ENCODE data around the gene SLC44A3. TPM values are rescaled to one million over a fixed set of nuclear protein-coding genes. Genes with fewer than 3 reads are reported as not detected.

Gene SLC44A3
- total RNA-seq, 1 donor from 2014 or later = 2.6 TPM

GRCh38 chr1:94808669-94809068 lies 11.5 kb upstream of the SLC44A3 start:
- Histone ChIP-seq H3K36me3 (ENCODE audit: control insufficient read depth in 3 of 3, insufficient read depth in 3 of 3, low read length in 3 of 3) (no peaks in the 10 kb centered on the region), H3K4me1 (ENCODE audit: control insufficient read depth in 3 of 3, insufficient read depth in 3 of 3, low read length in 3 of 3) (no peaks in the 10 kb centered on the region), H3K9me3 (ENCODE audit: control insufficient read depth in 3 of 3, low read length in 3 of 3) (no peaks in the 10 kb centered on the region), H3K27ac (ENCODE audit: low read depth, low read length) (no peak overlapping the region), H3K27me3 (ENCODE audit: control insufficient read depth in 3 of 3, insufficient read depth in 3 of 3, low read length in 3 of 3) (no peaks in the 10 kb centered on the region), H3K4me3 (ENCODE audit: low read length in 3 of 3) (no peak overlapping the region), H3K9ac (ENCODE audit: low read depth in 1 of 3, low read length in 3 of 3) (no peak overlapping the region)

- Histone ChIP-seq H3K4me1 (ENCODE audit: control insufficient read depth in 3 of 3, insufficient read depth in 3 of 3, low read length in 3 of 3) (no peaks in the 10 kb centered on the region), H3K9me3 (ENCODE audit: control insufficient read depth in 3 of 3, low read length in 3 of 3) (no peaks in the 10 kb centered on the region), H3K36me3 (ENCODE audit: control insufficient read depth in 3 of 3, insufficient read depth in 3 of 3, low read length in 3 of 3) (no peaks in the 10 kb centered on the region), H3K27me3 (ENCODE audit: control insufficient read depth in 3 of 3, insufficient read depth in 3 of 3, low read length in 3 of 3) (no peaks in the 10 kb centered on the region), H3K9ac (ENCODE audit: low read depth in 1 of 3, low read length in 3 of 3) (no peak overlapping the region), H3K4me3 (ENCODE audit: low read length in 3 of 3) (no peak overlapping the region), H3K27ac (ENCODE audit: low read depth, low read length) (no peak overlapping the region)
Observed at GRCh38 chr1:94812985-94813384, 7.2 kb upstream of the SLC44A3 start.

DNA sequence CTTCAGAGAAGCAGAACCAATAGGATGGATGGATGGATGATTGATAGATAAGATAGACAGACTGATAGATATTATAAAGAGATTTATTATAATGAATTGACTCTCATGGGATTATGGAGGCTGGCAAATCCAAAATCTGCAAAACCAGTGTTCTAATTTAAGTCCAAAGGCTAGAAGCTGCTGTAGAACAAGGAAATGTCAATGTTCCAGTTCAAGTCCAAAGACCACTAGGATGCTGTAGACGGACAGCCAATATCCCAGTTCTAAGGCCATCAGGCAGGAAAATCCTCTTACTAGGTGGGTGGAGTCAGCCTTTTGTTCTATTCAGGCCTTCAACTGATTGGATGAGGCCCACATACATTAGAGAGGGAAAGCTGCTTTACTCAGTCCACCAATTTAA lies 4.1 kb upstream of the SLC44A3 start:
- H3K4me3 ChIP-seq (ENCODE audit: low read length in 3 of 3) = no peak overlapping the region
- H3K4me1 ChIP-seq (ENCODE audit: control insufficient read depth in 3 of 3, insufficient read depth in 3 of 3, low read length in 3 of 3) = peaks cover 4 to 6% (median 5%) of the 10 kb centered on the region in 3 donors
- peaks cover 5 to 10% (median 8%) of the 10 kb centered on the region in 3 donors for H3K27me3 ChIP-seq (ENCODE audit: control insufficient read depth in 3 of 3, insufficient read depth in 3 of 3, low read length in 3 of 3)
- no peaks in the 10 kb centered on the region for H3K36me3 ChIP-seq (ENCODE audit: control insufficient read depth in 3 of 3, insufficient read depth in 3 of 3, low read length in 3 of 3)
- H3K9ac ChIP-seq (ENCODE audit: low read depth in 1 of 3, low read length in 3 of 3) = no peak overlapping the region
- no peak overlapping the region for H3K27ac ChIP-seq (ENCODE audit: low read depth, low read length)
- no peaks in the 10 kb centered on the region for H3K9me3 ChIP-seq (ENCODE audit: control insufficient read depth in 3 of 3, low read length in 3 of 3)

DNA sequence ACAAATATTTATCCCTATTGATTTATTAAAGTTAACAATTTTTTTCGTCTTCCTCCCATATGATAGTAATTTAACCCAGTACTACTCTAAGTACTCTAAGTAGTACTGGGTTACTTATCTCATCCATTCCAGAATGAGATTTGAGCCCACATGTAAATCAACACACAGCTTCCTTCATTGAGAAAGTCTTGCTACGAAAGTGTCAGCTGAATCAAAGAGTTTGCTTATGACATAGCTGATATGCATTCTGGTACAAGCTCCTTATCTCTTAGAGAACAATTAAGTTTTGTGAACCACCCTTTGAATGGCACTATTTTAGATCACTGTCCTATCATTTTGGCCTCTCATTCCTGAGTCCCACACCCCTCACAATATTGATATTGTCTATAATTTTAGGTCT lies 2.4 kb upstream of the SLC44A3 start:
- no peak overlapping the region for H3K4me3 ChIP-seq (ENCODE audit: low read length in 3 of 3)
- no peaks in the 10 kb centered on the region for H3K9me3 ChIP-seq (ENCODE audit: control insufficient read depth in 3 of 3, low read length in 3 of 3)
- H3K27me3 ChIP-seq (ENCODE audit: control insufficient read depth in 3 of 3, insufficient read depth in 3 of 3, low read length in 3 of 3) = peaks cover 10 to 14% (median 13%) of the 10 kb centered on the region in 3 donors
- no peak overlapping the region for H3K27ac ChIP-seq (ENCODE audit: low read depth, low read length)
- peaks cover 4 to 6% (median 5%) of the 10 kb centered on the region in 3 donors for H3K4me1 ChIP-seq (ENCODE audit: control insufficient read depth in 3 of 3, insufficient read depth in 3 of 3, low read length in 3 of 3)
- H3K9ac ChIP-seq (ENCODE audit: low read depth in 1 of 3, low read length in 3 of 3) = no peak overlapping the region
- no peaks in the 10 kb centered on the region for H3K36me3 ChIP-seq (ENCODE audit: control insufficient read depth in 3 of 3, insufficient read depth in 3 of 3, low read length in 3 of 3)

- Histone ChIP-seq H3K9ac (ENCODE audit: low read depth in 1 of 3, low read length in 3 of 3) (peak overlapping the region in 2 of 3 donors; percentile 38 to 69), H3K27me3 (ENCODE audit: control insufficient read depth in 3 of 3, insufficient read depth in 3 of 3, low read length in 3 of 3) (peaks cover 10 to 22% (median 19%) of the 10 kb centered on the region in 3 donors), H3K9me3 (ENCODE audit: control insufficient read depth in 3 of 3, low read length in 3 of 3) (no peaks in the 10 kb centered on the region), H3K4me3 (ENCODE audit: low read length in 3 of 3) (peak overlapping the region; percentile 64 to 72 (median 71)), H3K36me3 (ENCODE audit: control insufficient read depth in 3 of 3, insufficient read depth in 3 of 3, low read length in 3 of 3) (no peaks in the 10 kb centered on the region), H3K27ac (ENCODE audit: low read depth, low read length) (no peak overlapping the region), H3K4me1 (ENCODE audit: control insufficient read depth in 3 of 3, insufficient read depth in 3 of 3, low read length in 3 of 3) (peaks cover 4 to 6% (median 5%) of the 10 kb centered on the region in 3 donors)
Observed at GRCh38 chr1:94819238-94819944, 766 bp upstream of the SLC44A3 start.

DNA sequence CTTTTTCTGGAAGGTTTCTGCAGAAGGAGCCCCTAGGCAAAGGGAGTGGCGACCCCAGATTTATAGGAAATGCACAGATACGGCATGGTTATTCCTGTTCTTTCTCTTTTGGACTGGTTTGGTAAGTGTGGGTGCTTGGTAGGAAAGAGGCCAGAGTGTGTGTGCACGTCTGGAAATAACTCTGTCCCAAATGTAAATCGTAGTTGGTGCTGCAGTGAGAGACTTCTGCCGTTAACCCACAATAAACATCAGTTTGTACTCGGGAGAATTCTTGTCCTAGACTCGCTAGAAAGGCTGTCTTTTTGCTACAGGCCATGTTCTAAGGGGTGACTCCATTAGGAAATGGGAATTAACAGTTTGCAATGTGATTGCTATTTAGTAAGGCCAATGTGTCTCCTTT lies 779 bp downstream of the SLC44A3 start:
- no peaks in the 10 kb centered on the region for H3K36me3 ChIP-seq (ENCODE audit: control insufficient read depth in 3 of 3, insufficient read depth in 3 of 3, low read length in 3 of 3)
- H3K27ac ChIP-seq (ENCODE audit: low read depth, low read length) = no peak overlapping the region
- peaks cover 4 to 6% (median 5%) of the 10 kb centered on the region in 3 donors for H3K4me1 ChIP-seq (ENCODE audit: control insufficient read depth in 3 of 3, insufficient read depth in 3 of 3, low read length in 3 of 3)
- H3K4me3 ChIP-seq (ENCODE audit: low read length in 3 of 3) = peak overlapping the region in 1 of 3 donors; percentile 45
- H3K27me3 ChIP-seq (ENCODE audit: control insufficient read depth in 3 of 3, insufficient read depth in 3 of 3, low read length in 3 of 3) = peaks cover 12 to 22% (median 19%) of the 10 kb centered on the region in 3 donors
- no peaks in the 10 kb centered on the region for H3K9me3 ChIP-seq (ENCODE audit: control insufficient read depth in 3 of 3, low read length in 3 of 3)
- no peak overlapping the region for H3K9ac ChIP-seq (ENCODE audit: low read depth in 1 of 3, low read length in 3 of 3)

DNA sequence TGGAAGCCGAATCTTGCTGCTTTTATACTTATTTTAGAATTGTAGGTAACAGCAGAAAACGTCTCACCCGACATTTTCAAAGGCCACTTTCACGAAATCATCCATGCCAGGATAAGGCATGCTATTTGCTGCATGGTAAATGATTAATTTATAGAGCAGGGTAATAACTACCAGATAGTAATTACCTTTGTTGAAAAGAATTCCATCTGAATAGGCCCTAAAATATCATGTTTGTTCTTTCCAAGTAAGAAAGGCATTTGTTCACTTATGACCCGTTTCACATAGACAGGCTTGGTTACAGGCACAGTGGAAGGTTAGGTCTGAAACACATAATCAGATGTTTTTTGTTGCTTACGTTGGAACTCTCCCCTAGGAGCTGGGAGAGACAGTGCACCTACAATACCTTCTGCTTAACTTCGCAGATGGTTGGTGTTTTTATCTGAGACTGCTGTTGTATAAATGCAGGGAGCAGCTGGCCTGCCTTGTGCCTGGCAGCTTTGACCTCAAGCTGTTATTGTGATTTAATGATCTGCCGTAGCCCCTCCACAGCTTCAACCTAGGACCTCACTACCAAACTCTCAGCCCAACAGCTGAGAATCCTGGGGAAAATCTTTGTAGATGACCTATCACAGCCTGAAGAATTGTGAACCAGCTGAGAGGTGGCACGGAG lies 1.6 kb downstream of the SLC44A3 start:
- Histone ChIP-seq H3K9ac (ENCODE audit: low read depth in 1 of 3, low read length in 3 of 3) (no peak overlapping the region), H3K4me1 (ENCODE audit: control insufficient read depth in 3 of 3, insufficient read depth in 3 of 3, low read length in 3 of 3) (peaks cover 4 to 6% (median 5%) of the 10 kb centered on the region in 3 donors), H3K27ac (ENCODE audit: low read depth, low read length) (no peak overlapping the region), H3K36me3 (ENCODE audit: control insufficient read depth in 3 of 3, insufficient read depth in 3 of 3, low read length in 3 of 3) (no peaks in the 10 kb centered on the region), H3K9me3 (ENCODE audit: control insufficient read depth in 3 of 3, low read length in 3 of 3) (no peaks in the 10 kb centered on the region), H3K27me3 (ENCODE audit: control insufficient read depth in 3 of 3, insufficient read depth in 3 of 3, low read length in 3 of 3) (peaks cover 12 to 22% (median 19%) of the 10 kb centered on the region in 3 donors), H3K4me3 (ENCODE audit: low read length in 3 of 3) (no peak overlapping the region)

- Histone ChIP-seq H3K36me3 (ENCODE audit: control insufficient read depth in 3 of 3, insufficient read depth in 3 of 3, low read length in 3 of 3) (no peaks in the 10 kb centered on the region), H3K27ac (ENCODE audit: low read depth, low read length) (no peak overlapping the region), H3K9me3 (ENCODE audit: control insufficient read depth in 3 of 3, low read length in 3 of 3) (no peaks in the 10 kb centered on the region), H3K4me3 (ENCODE audit: low read length in 3 of 3) (no peak overlapping the region), H3K9ac (ENCODE audit: low read depth in 1 of 3, low read length in 3 of 3) (no peak overlapping the region), H3K4me1 (ENCODE audit: control insufficient read depth in 3 of 3, insufficient read depth in 3 of 3, low read length in 3 of 3) (peaks cover 4 to 6% (median 5%) of the 10 kb centered on the region in 3 donors), H3K27me3 (ENCODE audit: control insufficient read depth in 3 of 3, insufficient read depth in 3 of 3, low read length in 3 of 3) (peaks cover 12 to 22% (median 19%) of the 10 kb centered on the region in 3 donors)
Observed at GRCh38 chr1:94823116-94823515, 3.0 kb downstream of the SLC44A3 start.

GRCh38 chr1:94825936-94826335 lies 5.8 kb downstream of the SLC44A3 start:
- H3K27me3 ChIP-seq (ENCODE audit: control insufficient read depth in 3 of 3, insufficient read depth in 3 of 3, low read length in 3 of 3) = peaks cover 7 to 11% (median 11%) of the 10 kb centered on the region in 3 donors
- H3K36me3 ChIP-seq (ENCODE audit: control insufficient read depth in 3 of 3, insufficient read depth in 3 of 3, low read length in 3 of 3) = no peaks in the 10 kb centered on the region
- no peak overlapping the region for H3K9ac ChIP-seq (ENCODE audit: low read depth in 1 of 3, low read length in 3 of 3)
- H3K9me3 ChIP-seq (ENCODE audit: control insufficient read depth in 3 of 3, low read length in 3 of 3) = no peaks in the 10 kb centered on the region
- H3K4me1 ChIP-seq (ENCODE audit: control insufficient read depth in 3 of 3, insufficient read depth in 3 of 3, low read length in 3 of 3) = no peaks in the 10 kb centered on the region
- no peak overlapping the region for H3K4me3 ChIP-seq (ENCODE audit: low read length in 3 of 3)
- H3K27ac ChIP-seq (ENCODE audit: low read depth, low read length) = no peak overlapping the region

- Histone ChIP-seq H3K4me3 (ENCODE audit: low read length in 3 of 3) (no peak overlapping the region), H3K36me3 (ENCODE audit: control insufficient read depth in 3 of 3, insufficient read depth in 3 of 3, low read length in 3 of 3) (no peaks in the 10 kb centered on the region), H3K9me3 (ENCODE audit: control insufficient read depth in 3 of 3, low read length in 3 of 3) (no peaks in the 10 kb centered on the region), H3K27ac (ENCODE audit: low read depth, low read length) (no peak overlapping the region), H3K27me3 (ENCODE audit: control insufficient read depth in 3 of 3, insufficient read depth in 3 of 3, low read length in 3 of 3) (peaks cover 2 to 10% (median 7%) of the 10 kb centered on the region in 3 donors), H3K4me1 (ENCODE audit: control insufficient read depth in 3 of 3, insufficient read depth in 3 of 3, low read length in 3 of 3) (no peaks in the 10 kb centered on the region), H3K9ac (ENCODE audit: low read depth in 1 of 3, low read length in 3 of 3) (no peak overlapping the region)
Observed at GRCh38 chr1:94827434-94827833, 7.3 kb downstream of the SLC44A3 start.
